ENCODE data around the gene WDR37.

Gene WDR37

DNA sequence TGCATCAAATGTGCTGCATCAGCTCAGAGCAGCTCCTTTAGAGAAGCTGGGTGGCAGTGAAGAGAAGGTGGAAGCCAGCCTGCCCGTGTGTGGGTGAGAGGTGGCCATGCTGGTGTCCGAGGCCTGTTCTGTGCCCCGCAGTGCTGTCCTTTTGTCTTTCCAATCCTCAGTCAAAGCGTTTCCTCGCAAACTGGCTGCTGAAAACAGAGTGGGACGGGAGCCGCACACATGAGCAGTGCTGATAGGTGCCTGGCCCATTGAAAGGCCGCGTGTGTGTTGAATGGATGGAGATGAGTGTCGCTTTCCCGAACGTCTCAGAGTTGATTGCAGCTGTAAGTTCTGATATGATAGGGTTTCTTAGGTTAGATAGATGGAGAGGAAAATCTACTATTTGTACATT is 39.3 kb downstream of the WDR37 start:
- Histone ChIP-seq H3K36me3 (replicated peaks in 1 of 2; ENCODE audit: control insufficient read depth in 2 of 2, insufficient read depth in 2 of 2, low read length in 2 of 2) (peaks cover 15 to 75% of the 10 kb centered on the region in 2 donors), H2AK5ac (ENCODE audit: low read depth, low read length) (no peak overlapping the region)
- WGBS, 2 donors (ENCODE audit: extremely low coverage in 2 of 2, insufficient read length in 2 of 2, insufficient replicate concordance in 1 of 2) = no CpG with 5 or more reads among the region's 12 CpGs

GRCh38 chr10:1096287-1096889 is 40.2 kb downstream of the WDR37 start:
- H3K36me3 ChIP-seq (replicated peaks in 1 of 2; ENCODE audit: control insufficient read depth in 2 of 2, insufficient read depth in 2 of 2, low read length in 2 of 2) = peaks cover 12 to 75% of the 10 kb centered on the region in 2 donors
- H2BK15ac ChIP-seq (ENCODE audit: low read length) = no peak overlapping the region

More for the DNA sequence above, 39.3 kb downstream of the WDR37 start:
- no peak overlapping the region for H2BK120ac ChIP-seq (ENCODE audit: low read depth, low read length)
- no peak overlapping the region for H2AFZ ChIP-seq (ENCODE audit: low read length)
- no peak overlapping the region for H3K4me2 ChIP-seq (ENCODE audit: insufficient read depth, low read length, poor library complexity, severe bottlenecking)
- no peak overlapping the region for H3K4ac ChIP-seq (ENCODE audit: low read length)
- no peak overlapping the region for H2BK5ac ChIP-seq (ENCODE audit: low read length)
- no peak overlapping the region for H3K9ac ChIP-seq (ENCODE audit: low read depth, low read length, poor library complexity)
- no peak overlapping the region for H4K8ac ChIP-seq (ENCODE audit: low read depth, low read length)
- H3K23ac ChIP-seq (ENCODE audit: low read depth, low read length, poor library complexity) = no peak overlapping the region
- no peak overlapping the region for H3K14ac ChIP-seq (ENCODE audit: low read length)
- no peaks in the 10 kb centered on the region for H3K27me3 ChIP-seq (ENCODE audit: control insufficient read depth in 3 of 3, insufficient read depth in 3 of 3, low read depth in 1 of 3, low read length in 3 of 3)
- H3K18ac ChIP-seq (ENCODE audit: low read length) = no peak overlapping the region
- no peak overlapping the region for H4K91ac ChIP-seq (ENCODE audit: low read depth, low read length, poor library complexity)
- no peak overlapping the region for H2BK12ac ChIP-seq (ENCODE audit: low read length)
- H3K9me3 ChIP-seq (replicated peaks in 1 of 2; ENCODE audit: control insufficient read depth in 2 of 2, insufficient read depth in 1 of 2, low read depth in 1 of 2, low read length in 2 of 2) = peaks cover 0 to 2% of the 10 kb centered on the region in 2 donors
- H3K79me1 ChIP-seq (ENCODE audit: low read depth, low read length) = no peaks in the 10 kb centered on the region
- no peak for DNase-seq (ENCODE audit: low spot score)
- H2BK15ac ChIP-seq (ENCODE audit: low read length) = no peak overlapping the region
- no peak overlapping the region for H3K27ac ChIP-seq (replicated peaks; ENCODE audit: low read length)
- no peak overlapping the region for H3K4me3 ChIP-seq (ENCODE audit: low read length in 2 of 2)
- no peaks in the 10 kb centered on the region for H3K4me1 ChIP-seq (ENCODE audit: control insufficient read depth in 2 of 2, insufficient read depth in 1 of 2, low read depth in 1 of 2, low read length in 2 of 2)

DNA sequence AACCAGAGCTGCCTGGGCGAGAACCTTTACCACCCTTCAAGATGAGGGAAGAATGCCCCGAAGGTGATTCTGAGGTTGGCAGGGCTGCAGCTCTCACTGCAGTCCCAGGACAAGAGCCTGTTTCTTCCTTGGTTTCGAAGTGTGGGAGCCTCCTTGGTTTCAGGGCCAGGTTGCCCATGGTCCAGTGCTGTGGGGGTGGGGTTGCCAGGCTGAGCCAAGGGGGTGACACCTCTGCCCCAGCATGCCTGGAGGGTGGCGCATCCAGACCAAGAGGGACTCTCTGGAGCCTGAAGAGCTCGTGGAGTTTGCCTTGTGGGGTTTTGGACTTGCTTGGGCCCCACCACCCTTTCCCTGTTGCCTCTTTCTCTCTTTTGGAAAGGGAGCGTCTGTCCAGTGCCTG is 41.3 kb downstream of the WDR37 start:
- Histone ChIP-seq H3K4me1 (ENCODE audit: control insufficient read depth in 2 of 2, insufficient read depth in 1 of 2, low read depth in 1 of 2, low read length in 2 of 2) (peaks cover 0 to 5% of the 10 kb centered on the region in 2 donors), H2BK15ac (ENCODE audit: low read length) (no peak overlapping the region), H2BK12ac (ENCODE audit: low read length) (no peak overlapping the region), H3K36me3 (replicated peaks in 1 of 2; ENCODE audit: control insufficient read depth in 2 of 2, insufficient read depth in 2 of 2, low read length in 2 of 2) (peaks cover 13 to 81% of the 10 kb centered on the region in 2 donors), H3K9me3 (replicated peaks in 1 of 2; ENCODE audit: control insufficient read depth in 2 of 2, insufficient read depth in 1 of 2, low read depth in 1 of 2, low read length in 2 of 2) (peaks cover 0 to 5% of the 10 kb centered on the region in 2 donors), H3K4ac (ENCODE audit: low read length) (no peak overlapping the region), H3K14ac (ENCODE audit: low read length) (no peak overlapping the region), H3K27me3 (ENCODE audit: control insufficient read depth in 3 of 3, insufficient read depth in 3 of 3, low read depth in 1 of 3, low read length in 3 of 3) (no peaks in the 10 kb centered on the region), H3K4me3 (ENCODE audit: low read length in 2 of 2) (no peak overlapping the region), H2BK120ac (ENCODE audit: low read depth, low read length) (no peak overlapping the region), H2BK5ac (ENCODE audit: low read length) (no peak overlapping the region), H3K23ac (ENCODE audit: low read depth, low read length, poor library complexity) (no peak overlapping the region), H3K9ac (ENCODE audit: low read depth, low read length, poor library complexity) (no peak overlapping the region), H3K18ac (ENCODE audit: low read length) (no peak overlapping the region), H2AFZ (ENCODE audit: low read length) (no peak overlapping the region), H4K91ac (ENCODE audit: low read depth, low read length, poor library complexity) (no peak overlapping the region), H4K8ac (ENCODE audit: low read depth, low read length) (no peak overlapping the region), H3K4me2 (ENCODE audit: insufficient read depth, low read length, poor library complexity, severe bottlenecking) (no peak overlapping the region), H3K27ac (replicated peaks; ENCODE audit: low read length) (no peak overlapping the region), H2AK5ac (ENCODE audit: low read depth, low read length) (no peak overlapping the region), H3K79me1 (ENCODE audit: low read depth, low read length) (no peaks in the 10 kb centered on the region)
- DNase-seq (ENCODE audit: low spot score) = no peak
- no CpG with 5 or more reads among the region's 6 CpGs for WGBS, 2 donors (ENCODE audit: extremely low coverage in 2 of 2, insufficient read length in 2 of 2, insufficient replicate concordance in 1 of 2)

More at GRCh38 chr10:1096287-1096889, 40.2 kb downstream of the WDR37 start:
- H4K91ac ChIP-seq (ENCODE audit: low read depth, low read length, poor library complexity) = no peak overlapping the region
- H3K4me1 ChIP-seq (ENCODE audit: control insufficient read depth in 2 of 2, insufficient read depth in 1 of 2, low read depth in 1 of 2, low read length in 2 of 2) = peaks cover 0 to 1% of the 10 kb centered on the region in 2 donors
- no peak overlapping the region for H3K18ac ChIP-seq (ENCODE audit: low read length)
- H2AFZ ChIP-seq (ENCODE audit: low read length) = no peak overlapping the region
- H3K9ac ChIP-seq (ENCODE audit: low read depth, low read length, poor library complexity) = no peak overlapping the region
- no peak for DNase-seq (ENCODE audit: low spot score)
- no peak overlapping the region for H2AK5ac ChIP-seq (ENCODE audit: low read depth, low read length)
- no peak overlapping the region for H2BK120ac ChIP-seq (ENCODE audit: low read depth, low read length)
- no peak overlapping the region for H3K27ac ChIP-seq (replicated peaks; ENCODE audit: low read length)
- H3K27me3 ChIP-seq (ENCODE audit: control insufficient read depth in 3 of 3, insufficient read depth in 3 of 3, low read depth in 1 of 3, low read length in 3 of 3) = no peaks in the 10 kb centered on the region
- no peak overlapping the region for H3K4ac ChIP-seq (ENCODE audit: low read length)
- H3K79me1 ChIP-seq (ENCODE audit: low read depth, low read length) = no peaks in the 10 kb centered on the region
- H3K4me2 ChIP-seq (ENCODE audit: insufficient read depth, low read length, poor library complexity, severe bottlenecking) = no peak overlapping the region
- H3K23ac ChIP-seq (ENCODE audit: low read depth, low read length, poor library complexity) = no peak overlapping the region
- H3K4me3 ChIP-seq (ENCODE audit: low read length in 2 of 2) = no peak overlapping the region
- no peak overlapping the region for H3K14ac ChIP-seq (ENCODE audit: low read length)
- no peak overlapping the region for H4K8ac ChIP-seq (ENCODE audit: low read depth, low read length)
- no peak overlapping the region for H2BK5ac ChIP-seq (ENCODE audit: low read length)
- H2BK12ac ChIP-seq (ENCODE audit: low read length) = no peak overlapping the region
- peaks cover 0 to 2% of the 10 kb centered on the region in 2 donors for H3K9me3 ChIP-seq (replicated peaks in 1 of 2; ENCODE audit: control insufficient read depth in 2 of 2, insufficient read depth in 1 of 2, low read depth in 1 of 2, low read length in 2 of 2)
- WGBS, 2 donors (ENCODE audit: extremely low coverage in 2 of 2, insufficient read length in 2 of 2, insufficient replicate concordance in 1 of 2) = no CpG with 5 or more reads among the region's 27 CpGs

DNA sequence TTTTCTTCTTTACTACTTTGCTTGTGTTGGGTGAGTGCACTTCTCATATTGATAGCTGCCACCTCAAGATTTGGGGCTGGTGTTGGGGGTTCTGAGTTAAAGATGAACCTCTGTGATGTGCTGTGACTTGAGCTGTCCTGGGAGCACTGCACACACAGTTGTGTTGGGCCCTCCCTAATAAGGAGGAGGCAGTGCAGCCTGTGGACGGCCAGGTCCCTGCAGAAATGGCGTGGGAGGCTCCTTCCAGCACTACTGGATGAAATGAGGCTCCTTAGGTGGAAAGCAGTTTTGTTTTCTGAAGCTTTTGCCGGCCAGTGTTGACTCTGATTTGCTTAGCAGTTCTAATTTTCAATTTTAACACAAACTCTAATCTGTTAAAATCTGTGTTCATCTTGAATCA is 44.0 kb downstream of the WDR37 start:
- no peak overlapping the region for H2AK5ac ChIP-seq (ENCODE audit: low read depth, low read length)
- no peak for DNase-seq (ENCODE audit: low spot score)
- no peak overlapping the region for H2BK120ac ChIP-seq (ENCODE audit: low read depth, low read length)
- H2AFZ ChIP-seq (ENCODE audit: low read length) = no peak overlapping the region
- no peak overlapping the region for H2BK5ac ChIP-seq (ENCODE audit: low read length)
- no peak overlapping the region for H3K4ac ChIP-seq (ENCODE audit: low read length)
- no peak overlapping the region for H3K23ac ChIP-seq (ENCODE audit: low read depth, low read length, poor library complexity)
- peaks cover 0 to 5% of the 10 kb centered on the region in 2 donors for H3K4me1 ChIP-seq (ENCODE audit: control insufficient read depth in 2 of 2, insufficient read depth in 1 of 2, low read depth in 1 of 2, low read length in 2 of 2)
- no peaks in the 10 kb centered on the region for H3K27me3 ChIP-seq (ENCODE audit: control insufficient read depth in 3 of 3, insufficient read depth in 3 of 3, low read depth in 1 of 3, low read length in 3 of 3)
- no peak overlapping the region for H3K9ac ChIP-seq (ENCODE audit: low read depth, low read length, poor library complexity)
- H3K79me1 ChIP-seq (ENCODE audit: low read depth, low read length) = no peaks in the 10 kb centered on the region
- H3K27ac ChIP-seq (replicated peaks; ENCODE audit: low read length) = no peak overlapping the region
- H3K14ac ChIP-seq (ENCODE audit: low read length) = no peak overlapping the region
- no peak overlapping the region for H2BK12ac ChIP-seq (ENCODE audit: low read length)
- WGBS, 2 donors (ENCODE audit: extremely low coverage in 2 of 2, insufficient read length in 2 of 2, insufficient replicate concordance in 1 of 2) = no CpG with 5 or more reads among the region's 3 CpGs
- no peak overlapping the region for H3K4me2 ChIP-seq (ENCODE audit: insufficient read depth, low read length, poor library complexity, severe bottlenecking)
- H2BK15ac ChIP-seq (ENCODE audit: low read length) = no peak overlapping the region
- H3K9me3 ChIP-seq (replicated peaks in 1 of 2; ENCODE audit: control insufficient read depth in 2 of 2, insufficient read depth in 1 of 2, low read depth in 1 of 2, low read length in 2 of 2) = peaks cover 0 to 5% of the 10 kb centered on the region in 2 donors
- no peak overlapping the region for H3K4me3 ChIP-seq (ENCODE audit: low read length in 2 of 2)
- H3K18ac ChIP-seq (ENCODE audit: low read length) = no peak overlapping the region
- peaks cover 20 to 79% of the 10 kb centered on the region in 2 donors for H3K36me3 ChIP-seq (replicated peaks in 1 of 2; ENCODE audit: control insufficient read depth in 2 of 2, insufficient read depth in 2 of 2, low read length in 2 of 2)
- no peak overlapping the region for H4K91ac ChIP-seq (ENCODE audit: low read depth, low read length, poor library complexity)
- H4K8ac ChIP-seq (ENCODE audit: low read depth, low read length) = no peak overlapping the region
